DMS53 treated with DMSO at 0.1 percent for 48 hours (cell line): ENCODE data around the gene QRICH2.
"Not testable (repeated sequence)": the region's sequence is repeated elsewhere in the genome, so short reads cannot be mapped to it uniquely, and the experiment has no call there.

ENCODE experiments used
- DNase-seq: peaks from one replicate; lab custom pipeline; 2025; ENCODE audit not compliant: unreplicated experiment; lab: John Stamatoyannopoulos, UW

The QRICH2 gene

GRCh38 chr17:76333673-76334505 is 25.8 kb upstream of the QRICH2 start:
- DNase-seq: no peak

- DNase-seq: peak; percentile 30
Measured at GRCh38 chr17:76331083-76331482, 23.0 kb upstream of the QRICH2 start.

DNA sequence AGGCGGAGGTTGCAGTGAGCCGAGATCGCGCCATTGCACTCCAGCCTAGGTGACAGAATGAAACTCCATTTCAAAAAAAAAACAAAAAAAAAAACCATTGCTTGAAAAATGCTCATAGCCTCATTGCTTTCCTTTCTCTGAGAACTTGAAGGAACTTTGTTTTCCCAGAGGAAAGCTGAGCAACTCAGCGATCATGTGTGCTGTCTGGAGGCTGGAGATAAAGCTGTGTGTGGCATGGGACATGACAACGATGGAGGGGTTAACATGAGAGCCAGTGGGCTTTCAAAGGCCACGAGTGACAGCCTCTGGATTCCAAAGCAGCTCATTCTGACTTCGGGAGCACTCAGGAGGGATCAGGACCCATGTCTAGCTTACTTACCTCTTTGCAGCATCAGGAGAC is 21.6 kb upstream of the QRICH2 start:
- no peak for DNase-seq

DNA sequence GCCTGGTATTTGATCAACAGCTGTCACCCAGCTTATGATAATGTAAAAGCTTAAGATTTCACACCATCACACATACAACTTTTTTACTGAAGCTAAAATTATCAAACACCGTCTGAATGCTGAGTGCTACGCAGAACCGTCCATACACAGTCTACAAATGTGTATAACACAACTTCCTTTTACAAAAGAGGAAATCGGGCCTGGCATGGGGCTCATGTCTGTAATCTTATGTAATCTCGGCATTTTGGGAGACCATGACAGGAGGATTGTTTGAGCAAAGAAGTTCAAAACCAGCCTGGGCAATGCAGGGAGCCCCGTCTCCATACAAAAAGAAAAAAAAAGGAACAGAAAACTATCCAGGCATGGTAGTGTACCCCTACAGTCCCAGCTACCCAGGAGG is 19.6 kb upstream of the QRICH2 start:
- no peak for DNase-seq

- DNase-seq: no peak
Measured at GRCh38 chr17:76326306-76326705, 18.2 kb upstream of the QRICH2 start.

- no peak for DNase-seq
Measured at GRCh38 chr17:76318586-76318985, 10.5 kb upstream of the QRICH2 start.

- no peak for DNase-seq
Measured at GRCh38 chr17:76317535-76317934, 9.5 kb upstream of the QRICH2 start.

- no peak for DNase-seq
Measured at GRCh38 chr17:76314392-76315227, 6.5 kb upstream of the QRICH2 start.

DNA sequence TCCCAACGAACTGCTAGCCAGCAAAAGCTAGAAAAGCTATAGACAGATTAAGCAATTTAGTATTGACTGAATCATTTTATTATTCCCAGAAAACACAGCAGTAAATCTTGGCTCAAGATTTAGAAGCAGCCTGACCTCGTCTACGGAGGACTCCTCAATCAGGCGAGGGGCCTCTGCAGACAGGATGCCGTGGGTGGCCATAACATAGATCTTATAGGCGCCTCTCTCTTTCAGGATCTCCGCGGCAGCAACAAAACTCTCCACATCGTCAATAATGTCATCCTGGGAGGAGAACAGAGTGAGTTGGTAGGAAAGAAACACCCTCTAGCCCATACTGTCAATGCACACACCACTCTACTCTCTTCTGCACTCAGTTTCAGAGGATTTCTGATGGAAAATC is 4.7 kb upstream of the QRICH2 start:
- DNase-seq: no peak

- DNase-seq: no peak
Measured at GRCh38 chr17:76309461-76309860, 1.4 kb upstream of the QRICH2 start.

DNA sequence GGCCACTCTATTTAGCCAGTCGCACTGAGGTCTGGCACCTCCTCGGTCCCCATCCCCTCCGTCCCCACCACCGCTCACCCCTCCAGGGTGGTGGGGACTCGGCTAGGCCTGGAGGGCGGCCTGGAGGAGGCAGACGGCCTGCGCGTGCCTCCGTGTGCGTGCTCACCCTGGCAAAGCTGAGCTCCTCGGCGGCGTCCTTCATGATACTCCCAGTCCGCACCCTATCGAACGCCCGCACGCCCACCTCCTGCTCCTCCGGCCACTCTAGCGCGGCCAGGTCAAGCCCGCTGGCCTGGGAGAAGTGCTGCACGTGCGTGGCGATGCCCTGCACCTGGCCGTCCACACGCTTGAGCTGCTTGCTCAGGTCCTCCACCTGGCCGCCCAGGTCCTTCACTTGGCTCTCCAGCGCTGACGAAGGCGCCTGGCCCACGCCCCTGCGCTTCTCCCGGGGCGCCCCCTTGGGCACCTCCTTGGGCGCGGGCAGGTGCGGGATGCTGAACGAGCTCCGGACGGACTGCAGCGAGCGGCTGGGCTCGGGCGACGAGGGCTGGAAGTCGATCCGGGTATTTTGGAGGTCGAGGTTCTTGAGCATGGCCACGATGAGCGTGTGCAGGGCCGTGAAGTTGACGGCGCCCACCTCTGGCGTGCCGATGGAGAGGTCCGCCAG is 644 bp downstream of the QRICH2 start:
- no peak for DNase-seq

DNA sequence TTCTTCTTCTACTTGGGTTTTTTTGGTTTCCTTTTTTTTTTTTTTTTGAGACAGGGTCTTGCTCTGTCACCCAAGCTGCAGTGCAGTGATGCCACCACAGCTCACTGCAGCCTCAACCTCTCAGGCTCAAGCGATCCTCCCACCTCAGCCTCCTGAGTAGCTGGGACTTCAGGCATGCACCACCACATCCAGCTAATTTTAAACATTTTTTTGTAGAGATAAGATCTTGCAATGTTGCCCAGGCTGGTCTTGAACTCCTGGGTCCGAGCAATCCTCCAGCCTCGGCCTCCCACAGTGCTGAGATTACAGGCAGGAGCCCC is 3.0 kb downstream of the QRICH2 start:
- DNase-seq: not testable (repeated sequence)

DNA sequence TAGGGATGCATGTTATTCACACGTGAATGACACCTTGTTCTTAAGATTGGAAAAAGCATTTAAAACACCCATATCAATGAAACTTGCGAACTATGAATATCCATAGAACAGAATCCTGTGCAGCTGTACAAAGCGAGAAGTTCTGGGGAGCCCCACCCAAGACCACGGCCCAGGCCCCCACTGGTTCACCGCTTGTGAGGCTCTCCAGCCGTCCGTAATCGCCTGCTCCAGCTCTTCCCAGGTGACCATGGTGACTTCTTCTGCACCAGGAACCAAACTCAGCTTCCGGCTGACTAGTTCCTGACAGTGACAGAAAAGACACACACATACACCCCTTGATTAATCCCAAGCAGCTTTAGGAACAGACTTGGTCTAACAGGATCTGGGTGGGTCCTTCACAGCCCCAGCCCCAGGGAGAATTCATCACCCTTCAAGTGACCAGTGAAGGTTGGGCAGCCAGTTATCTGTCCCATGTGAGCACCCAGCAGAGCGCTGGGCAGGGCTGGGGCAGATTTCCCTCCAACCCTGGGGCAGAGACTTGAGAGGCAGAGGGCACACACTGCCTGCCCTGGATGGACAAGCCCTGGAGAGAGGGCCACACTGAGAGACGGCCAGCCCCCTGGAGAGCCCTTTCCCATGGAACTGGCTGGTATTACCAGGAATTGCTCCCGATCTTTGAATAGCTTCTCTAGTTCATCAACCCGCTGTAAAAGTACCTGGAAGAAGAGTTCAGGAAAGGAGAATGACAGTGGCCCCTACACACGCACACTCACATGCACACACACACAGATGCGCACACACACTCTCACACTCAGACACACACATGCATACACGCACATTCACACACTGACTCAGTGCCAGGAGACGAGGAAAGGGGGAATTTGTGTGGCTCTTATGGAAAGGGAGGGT is 3.6 kb downstream of the QRICH2 start:
- no peak for DNase-seq

- DNase-seq: no peak
Measured at GRCh38 chr17:76297436-76297835, 10.6 kb downstream of the QRICH2 start.

DNA sequence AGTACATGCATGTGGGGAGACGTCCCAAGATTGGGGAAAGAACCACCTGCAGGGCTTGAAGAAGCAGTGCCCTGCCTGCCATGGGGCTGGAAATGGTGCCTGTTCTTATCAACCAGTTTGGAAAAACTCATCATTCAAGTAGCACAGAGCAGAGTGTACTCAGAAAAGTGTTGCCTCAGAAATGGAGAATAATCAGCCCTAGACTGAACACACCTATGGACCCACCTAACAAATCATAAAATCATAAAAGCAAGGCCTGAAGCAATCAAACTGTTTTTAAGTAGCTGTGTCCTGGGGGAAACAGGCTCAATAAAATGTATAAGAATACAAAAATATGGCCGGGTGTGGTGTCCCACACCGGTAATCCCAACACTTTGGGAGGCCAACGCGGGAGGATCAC is 11.2 kb downstream of the QRICH2 start:
- no peak for DNase-seq

DNA sequence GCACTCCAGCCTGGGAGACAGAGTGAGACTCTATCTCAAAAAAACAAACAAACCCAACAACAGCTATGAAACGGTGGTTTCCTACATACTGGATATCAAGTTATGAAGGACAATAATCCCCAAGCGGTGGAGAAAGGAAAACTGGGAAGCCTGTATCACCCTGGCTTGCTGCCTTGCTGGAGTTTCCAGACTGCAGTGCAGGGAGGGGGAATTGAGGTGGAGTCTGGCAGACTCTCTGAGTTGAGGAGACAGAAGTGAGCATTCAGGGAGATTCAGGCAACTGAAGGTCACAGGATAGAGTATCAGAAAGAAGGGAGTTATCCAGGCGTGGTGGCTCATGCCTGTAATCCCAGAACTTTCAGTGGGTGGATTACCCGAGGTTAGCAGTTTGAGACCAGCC is 11.9 kb downstream of the QRICH2 start:
- DNase-seq: no peak

DNA sequence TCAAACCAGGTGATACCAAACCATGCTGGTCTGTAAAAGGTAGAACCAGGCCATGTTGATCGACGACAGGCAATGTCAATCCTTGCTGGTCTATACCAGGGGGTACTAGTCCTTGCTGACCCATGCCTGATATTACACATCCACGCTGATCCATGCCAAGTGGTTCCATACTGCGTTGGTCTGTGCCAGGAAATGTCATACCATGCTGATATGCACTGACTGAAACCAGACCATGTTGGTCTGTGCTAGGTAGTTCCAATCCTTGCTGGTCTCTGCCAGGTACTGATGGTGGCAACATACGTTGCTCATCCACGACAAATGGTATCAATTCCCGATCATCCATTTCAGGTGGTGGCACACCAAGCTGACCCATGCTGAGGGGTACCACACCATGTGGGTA is 15.0 kb downstream of the QRICH2 start:
- DNase-seq: no peak

GRCh38 chr17:76292567-76292966 is 15.5 kb downstream of the QRICH2 start:
- DNase-seq: no peak

- DNase-seq: no peak
Measured at GRCh38 chr17:76281573-76282371, 26.3 kb downstream of the QRICH2 start.

DNA sequence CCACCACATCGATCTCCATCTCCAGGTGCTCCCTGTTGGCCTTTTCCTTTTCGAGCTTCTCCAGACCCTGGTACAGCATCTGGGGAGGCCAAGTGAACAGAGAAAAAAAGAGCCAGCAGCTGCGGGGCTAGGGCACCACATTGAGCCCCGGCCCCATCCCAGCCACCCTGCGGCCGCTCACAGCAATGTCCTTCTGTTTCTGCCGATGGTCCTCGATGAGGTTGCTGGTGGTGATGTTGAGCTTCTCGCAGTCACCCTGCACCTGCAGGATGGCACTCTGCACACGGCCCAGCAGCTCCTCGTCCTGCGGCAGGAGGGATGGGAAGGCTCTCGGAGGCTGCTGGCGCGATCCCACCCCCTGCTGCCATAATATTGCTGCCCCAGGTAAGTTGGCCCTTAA is 27.4 kb downstream of the QRICH2 start:
- no peak for DNase-seq
